HepG2 (cell line): ENCODE data around the gene UBXN1.

Experiments used
- CREM ChIP-seq, 2 experiments: sonication (generic) in 1 of 2; formaldehyde crosslinking in 1 of 2; IDR thresholded peaks; 2 replicates each; pipeline versions ENCODE4 v1.4.0 to v1.6.1; 2016 to 2020; ENCODE audit warnings: antibody characterized with exemption in 1 of 2, mild to moderate bottlenecking in 1 of 2, missing genetic modification reagents in 1 of 2
- CTCF ChIP-seq: sonication (generic); formaldehyde crosslinking; IDR thresholded peaks from 2 replicates; pipeline ENCODE4 v1.5.0; 2020; ENCODE audit warnings: mild to moderate bottlenecking, missing genetic modification reagents, moderate library complexity
- RFXANK ChIP-seq: IDR thresholded peaks from 2 replicates; pipeline ENCODE4 v1.6.1; 2016
- SMC3 ChIP-seq: IDR thresholded peaks from 2 replicates; pipeline ENCODE4 v1.6.1; 2011; ENCODE audit warnings: low read length, improper control_type of control experiment
- TAF1 ChIP-seq: sonication (generic); formaldehyde crosslinking; IDR thresholded peaks from 2 replicates; pipeline ENCODE4 v1.4.0; 2020; ENCODE audit warnings: missing genetic modification reagents
- THAP11 ChIP-seq: IDR thresholded peaks from 2 replicates; pipeline ENCODE4 v1.6.1; 2016; ENCODE audit warnings: missing biosample characterization, missing genetic modification reagents
- ZBTB7A ChIP-seq: sonication (generic); formaldehyde crosslinking; IDR thresholded peaks from 2 replicates; pipeline ENCODE4 v1.8.0; 2022; ENCODE audit warnings: mild to moderate bottlenecking, missing genetic modification reagents
- ZIK1 ChIP-seq: sonication (generic); formaldehyde crosslinking; IDR thresholded peaks from 2 replicates; pipeline ENCODE4 v1.5.0; 2020; ENCODE audit warnings: mild to moderate bottlenecking, low read depth, missing genetic modification reagents, borderline replicate concordance
- ZNF280D ChIP-seq: sonication (generic); formaldehyde crosslinking; IDR thresholded peaks from 2 replicates; pipeline ENCODE4 v1.5.1; 2020; ENCODE audit warnings: mild to moderate bottlenecking, missing genetic modification reagents
- ZNF780A ChIP-seq: sonication (generic); formaldehyde crosslinking; IDR thresholded peaks from 2 replicates; pipeline ENCODE4 v1.8.0; 2022; ENCODE audit warnings: mild to moderate bottlenecking, missing genetic modification reagents, moderate library complexity
- TF ChIP-seq, protein P1 (sequence below): sonication (generic); formaldehyde crosslinking; IDR thresholded peaks from 2 replicates; pipeline ENCODE4 v1.4.0; 2020; ENCODE audit warnings: missing genetic modification reagents
- TF ChIP-seq, protein P2 (sequence below), 2 experiments: IDR thresholded peaks; 2 replicates each; pipeline ENCODE4 v1.6.1; 2011 to 2012; ENCODE audit warnings: low read length in 2 of 2, borderline replicate concordance in 1 of 2, low read depth in 1 of 2, mild to moderate bottlenecking in 1 of 2, moderate library complexity in 1 of 2

GRCh38 chr11:62694455-62695167, 15.7 kb upstream of the UBXN1 start:
- TF ChIP-seq TAF1 (CRISPR knock-in tag) (no peak), CREM (IDR thresholded peaks at IDR 0.05) (no peak), CREM (CRISPR knock-in tag; IDR thresholded peaks at IDR 0.05) (no peak), ZNF280D (CRISPR knock-in tag) (no peak), ZIK1 (CRISPR knock-in tag) (no peak), THAP11 (CRISPR knock-in tag) (no peak), RFXANK (CRISPR knock-in tag) (no peak), SMC3 (peak; percentile 78), CTCF (peak; percentile 85), ZNF780A (no peak), ZBTB7A (no peak)
- TF ChIP-seq, protein P1, sequence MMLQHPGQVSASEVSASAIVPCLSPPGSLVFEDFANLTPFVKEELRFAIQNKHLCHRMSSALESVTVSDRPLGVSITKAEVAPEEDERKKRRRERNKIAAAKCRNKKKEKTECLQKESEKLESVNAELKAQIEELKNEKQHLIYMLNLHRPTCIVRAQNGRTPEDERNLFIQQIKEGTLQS (CRISPR knock-in tag): no peak
- TF ChIP-seq, protein P2, sequence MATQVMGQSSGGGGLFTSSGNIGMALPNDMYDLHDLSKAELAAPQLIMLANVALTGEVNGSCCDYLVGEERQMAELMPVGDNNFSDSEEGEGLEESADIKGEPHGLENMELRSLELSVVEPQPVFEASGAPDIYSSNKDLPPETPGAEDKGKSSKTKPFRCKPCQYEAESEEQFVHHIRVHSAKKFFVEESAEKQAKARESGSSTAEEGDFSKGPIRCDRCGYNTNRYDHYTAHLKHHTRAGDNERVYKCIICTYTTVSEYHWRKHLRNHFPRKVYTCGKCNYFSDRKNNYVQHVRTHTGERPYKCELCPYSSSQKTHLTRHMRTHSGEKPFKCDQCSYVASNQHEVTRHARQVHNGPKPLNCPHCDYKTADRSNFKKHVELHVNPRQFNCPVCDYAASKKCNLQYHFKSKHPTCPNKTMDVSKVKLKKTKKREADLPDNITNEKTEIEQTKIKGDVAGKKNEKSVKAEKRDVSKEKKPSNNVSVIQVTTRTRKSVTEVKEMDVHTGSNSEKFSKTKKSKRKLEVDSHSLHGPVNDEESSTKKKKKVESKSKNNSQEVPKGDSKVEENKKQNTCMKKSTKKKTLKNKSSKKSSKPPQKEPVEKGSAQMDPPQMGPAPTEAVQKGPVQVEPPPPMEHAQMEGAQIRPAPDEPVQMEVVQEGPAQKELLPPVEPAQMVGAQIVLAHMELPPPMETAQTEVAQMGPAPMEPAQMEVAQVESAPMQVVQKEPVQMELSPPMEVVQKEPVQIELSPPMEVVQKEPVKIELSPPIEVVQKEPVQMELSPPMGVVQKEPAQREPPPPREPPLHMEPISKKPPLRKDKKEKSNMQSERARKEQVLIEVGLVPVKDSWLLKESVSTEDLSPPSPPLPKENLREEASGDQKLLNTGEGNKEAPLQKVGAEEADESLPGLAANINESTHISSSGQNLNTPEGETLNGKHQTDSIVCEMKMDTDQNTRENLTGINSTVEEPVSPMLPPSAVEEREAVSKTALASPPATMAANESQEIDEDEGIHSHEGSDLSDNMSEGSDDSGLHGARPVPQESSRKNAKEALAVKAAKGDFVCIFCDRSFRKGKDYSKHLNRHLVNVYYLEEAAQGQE (IDR thresholded peaks at IDR 0.05; ENCODE audit: borderline replicate concordance in 1 of 2, low read depth in 1 of 2, low read length in 2 of 2): no peak
